Measurements from ENCODE around the gene BRINP2.

GRCh38 chr1:177198243-177198642 is 27.5 kb downstream of the BRINP2 start:
- TF ChIP-seq CTCF (IDR thresholded peaks at IDR 0.05; ENCODE audit: low read depth, low read length, missing input control) (no peak), REST (IDR thresholded peaks at IDR 0.05) (no peak), TAF1 (conservative IDR thresholded peaks at IDR 0.05) (no peak), ZBTB33 (IDR thresholded peaks at IDR 0.05) (no peak), MAX (IDR thresholded peaks at IDR 0.05) (no peak), YY1 (IDR thresholded peaks at IDR 0.05) (no peak)
